Stimulated activated CD4-positive, alpha-beta T cell treated with anti-CD3 and anti-CD28 coated beads, TNF-alpha, amount 100 ng/mL, for 1 hour (primary cell): Measurements from ENCODE around the gene ATP6V0E1.
A peak's percentile ranks its signal among the peaks of the same experiment; 100 is the strongest.
"Not testable (repeated sequence)": the region's sequence is repeated elsewhere in the genome, so short reads cannot be mapped to it uniquely, and the experiment has no call there.

Experiments
- DNase-seq, 3 donors: peaks; one replicate each; pipeline ENCODE4 v3.0.0-alpha.2; 2020; ENCODE audit warnings: low read depth in 3 of 3, low spot score in 1 of 3

Gene ATP6V0E1

DNA sequence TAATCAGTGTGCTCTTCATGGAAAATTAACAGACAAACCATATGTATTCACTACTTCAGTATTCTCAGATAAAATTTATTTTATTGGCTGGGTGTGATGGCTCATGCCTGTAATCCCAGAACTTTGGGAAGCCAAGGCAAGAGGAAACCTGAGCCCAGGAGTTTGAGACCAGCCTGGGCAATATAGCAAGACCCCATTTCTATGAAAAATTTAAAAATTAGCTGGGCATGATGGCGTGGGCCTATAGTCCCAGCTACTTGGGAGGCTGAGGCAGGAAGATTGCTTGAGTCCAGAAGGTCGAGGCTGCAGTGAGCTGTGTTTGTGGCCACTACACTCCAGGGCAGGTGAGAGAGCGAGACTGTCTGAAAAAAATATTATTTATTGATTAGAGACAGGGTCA, 49.2 kb downstream of the ATP6V0E1 start:
- no peak for DNase-seq

DNA sequence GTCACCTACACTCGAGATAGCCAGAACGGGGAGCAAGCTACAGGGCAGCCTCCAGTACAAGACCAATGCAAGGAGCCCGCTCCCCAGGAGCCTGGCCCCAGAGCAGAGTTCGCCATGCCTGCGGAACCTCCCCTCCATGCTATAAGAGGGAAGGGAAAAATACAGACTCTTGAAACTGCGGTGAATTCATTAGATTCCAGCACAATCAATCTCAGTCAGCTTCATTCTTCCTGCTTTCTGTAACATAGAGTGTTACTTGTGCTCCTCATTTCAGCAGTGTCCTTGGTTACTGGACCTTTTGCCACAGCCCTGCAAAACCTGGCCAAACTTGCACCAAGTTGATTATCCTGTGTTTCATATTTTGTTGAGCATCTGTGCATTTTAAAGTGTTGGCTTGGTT, 50.4 kb downstream of the ATP6V0E1 start:
- DNase-seq, result no peak

DNA sequence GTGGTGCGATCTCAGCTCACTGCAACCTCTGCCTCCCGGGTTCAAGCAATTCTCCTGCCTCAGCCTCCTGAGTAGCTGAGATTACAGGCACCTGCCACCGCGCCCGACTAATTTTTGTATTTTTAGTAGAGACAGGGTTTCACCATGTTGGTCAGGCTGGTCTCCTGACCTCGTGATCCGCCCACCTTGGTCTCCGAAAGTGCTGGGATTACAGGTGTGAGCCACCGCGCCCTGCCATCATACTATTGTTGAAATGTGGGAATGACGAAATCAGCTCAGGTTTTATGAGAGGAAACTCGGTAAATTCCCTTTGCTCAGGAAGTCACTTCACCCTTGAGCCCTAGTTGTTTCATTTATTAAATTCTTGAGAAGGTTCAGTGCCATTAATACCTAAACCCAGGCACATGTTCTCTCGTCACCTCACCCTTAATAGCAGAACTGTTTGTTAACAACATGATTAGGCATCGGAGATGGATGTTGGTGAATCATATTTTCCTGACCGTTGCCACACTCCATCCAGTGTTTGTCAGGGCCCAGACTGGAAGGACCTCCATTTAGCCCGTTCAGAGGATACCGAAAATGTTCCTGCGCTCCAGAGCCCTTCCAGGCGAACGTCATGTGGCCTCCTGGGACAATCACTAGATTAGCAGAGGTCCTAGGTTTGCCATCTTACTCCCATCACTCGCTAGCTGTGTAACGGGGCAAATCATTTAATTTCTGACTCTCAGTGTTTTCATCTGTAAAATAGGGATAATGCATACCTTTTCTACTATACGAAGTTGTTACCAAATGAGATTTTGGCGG, 52.5 kb downstream of the ATP6V0E1 start:
- peak in 1 of 3 donors; percentile 6 for DNase-seq

DNA sequence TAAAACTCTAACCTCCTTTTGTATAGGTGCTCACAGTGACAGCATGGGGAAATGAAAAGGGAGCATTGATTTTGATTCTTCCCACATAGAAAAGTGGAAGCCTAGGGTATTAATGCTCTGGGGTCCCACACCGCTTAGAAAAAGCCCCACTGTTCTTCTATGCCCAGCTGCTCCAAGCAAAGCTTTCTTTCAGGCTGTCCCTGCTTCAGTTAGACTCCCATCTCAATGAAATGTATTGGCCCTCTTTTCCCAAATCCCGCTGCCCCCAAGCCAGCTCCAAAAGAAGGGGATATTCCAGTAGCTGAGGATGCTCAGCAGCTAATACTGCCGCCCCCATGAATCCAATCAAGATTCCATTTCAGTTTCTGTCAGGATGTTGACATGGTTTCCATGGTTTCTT, 55.6 kb downstream of the ATP6V0E1 start:
- no peak for DNase-seq

DNA sequence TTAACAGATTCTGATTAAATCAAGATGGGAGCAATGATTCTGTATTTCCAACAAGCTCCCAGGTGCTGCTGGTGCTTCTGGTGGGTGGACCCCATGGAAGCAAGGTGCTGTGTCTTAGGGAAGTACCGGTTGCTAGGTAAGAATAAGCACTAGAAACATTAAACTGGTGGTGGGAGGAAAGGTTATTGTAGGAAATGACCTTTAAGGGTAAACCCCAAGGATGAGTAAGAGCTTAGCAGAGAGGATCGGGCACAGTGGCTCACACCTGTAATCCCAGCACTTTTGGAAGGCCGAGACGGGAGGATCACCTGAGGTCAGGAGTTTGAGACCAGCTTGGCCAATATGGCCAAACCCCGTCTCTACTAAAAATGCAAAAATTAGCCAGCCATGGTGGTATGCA, 56.4 kb downstream of the ATP6V0E1 start:
- no peak for DNase-seq

DNA sequence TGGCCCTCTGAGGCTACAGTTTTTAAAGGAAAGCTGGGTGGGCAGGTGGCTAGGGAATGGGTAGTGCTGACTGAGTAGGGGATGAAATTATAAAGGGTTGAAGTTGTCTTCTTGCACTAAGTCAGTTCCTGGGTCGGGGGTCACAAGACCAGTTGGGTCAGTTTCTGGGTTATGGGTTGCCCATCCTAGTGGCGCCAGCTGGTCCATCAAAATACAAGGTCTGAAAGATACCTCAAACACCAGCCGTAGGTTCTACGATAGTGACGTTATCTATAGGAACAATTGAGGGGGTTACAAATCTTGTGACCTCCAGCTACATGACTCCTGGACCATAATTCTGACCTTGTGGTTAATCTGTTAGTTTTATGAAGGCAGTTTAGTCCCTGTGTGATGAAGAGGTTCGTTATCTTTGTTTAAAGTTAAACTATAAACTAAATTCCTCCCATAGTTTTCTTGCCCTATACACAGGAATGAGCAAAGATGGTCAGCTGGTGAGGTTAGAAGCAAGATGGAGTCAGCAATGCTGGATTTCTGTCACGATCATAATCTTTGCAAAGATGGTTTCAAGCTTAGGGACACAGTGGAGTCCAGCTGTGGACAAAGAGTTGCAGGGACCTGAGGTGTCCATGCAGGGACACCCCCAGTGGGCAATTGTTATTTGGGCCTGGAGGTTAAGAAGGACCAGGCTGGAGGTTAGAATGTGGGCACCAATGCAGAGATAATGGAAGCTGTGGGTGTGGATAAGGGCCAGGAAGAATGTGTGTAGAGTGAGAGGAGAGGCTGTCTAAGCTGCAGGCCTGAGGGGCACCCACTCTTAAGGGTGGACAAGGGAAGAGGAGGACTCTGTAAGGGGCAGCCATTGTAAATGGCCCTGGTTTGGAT, 58.6 kb downstream of the ATP6V0E1 start:
- no peak for DNase-seq

DNA sequence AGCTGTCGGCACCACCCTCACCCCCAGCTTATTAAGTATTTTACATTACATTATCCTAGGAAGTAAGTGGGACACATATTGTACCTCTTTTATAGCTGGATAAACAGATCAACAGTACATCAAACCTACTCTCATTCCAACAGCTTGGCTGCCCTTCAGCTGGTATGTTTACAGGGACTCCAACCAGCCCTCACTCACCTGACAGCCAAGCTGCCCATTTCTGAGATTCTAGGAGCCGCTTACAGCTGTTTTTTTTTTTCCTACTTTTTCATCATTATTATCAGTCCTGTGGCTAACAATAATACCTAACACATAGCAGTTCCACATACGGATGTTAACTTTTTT, 59.2 kb downstream of the ATP6V0E1 start:
- DNase-seq, result no peak

DNA sequence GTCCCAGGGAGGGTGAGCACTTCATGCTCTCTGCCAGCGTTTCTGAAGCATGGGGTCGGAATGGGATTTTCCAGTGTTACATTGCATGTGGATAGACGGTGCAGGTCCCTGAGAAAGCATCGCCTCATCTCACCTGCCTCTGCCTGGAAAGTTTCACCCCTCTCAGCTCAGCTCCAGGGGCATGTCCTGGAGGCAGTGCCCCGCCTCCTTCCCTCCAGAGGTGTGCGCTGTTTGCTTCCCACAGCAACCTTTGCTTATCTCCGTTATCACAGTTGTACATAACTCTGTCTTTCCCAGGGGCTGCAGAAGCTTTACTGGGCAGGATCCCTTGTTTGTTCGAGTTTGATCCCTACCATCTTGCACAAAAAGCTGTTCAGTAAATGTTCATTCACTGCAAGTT, 61.9 kb downstream of the ATP6V0E1 start:
- DNase-seq, result no peak

DNA sequence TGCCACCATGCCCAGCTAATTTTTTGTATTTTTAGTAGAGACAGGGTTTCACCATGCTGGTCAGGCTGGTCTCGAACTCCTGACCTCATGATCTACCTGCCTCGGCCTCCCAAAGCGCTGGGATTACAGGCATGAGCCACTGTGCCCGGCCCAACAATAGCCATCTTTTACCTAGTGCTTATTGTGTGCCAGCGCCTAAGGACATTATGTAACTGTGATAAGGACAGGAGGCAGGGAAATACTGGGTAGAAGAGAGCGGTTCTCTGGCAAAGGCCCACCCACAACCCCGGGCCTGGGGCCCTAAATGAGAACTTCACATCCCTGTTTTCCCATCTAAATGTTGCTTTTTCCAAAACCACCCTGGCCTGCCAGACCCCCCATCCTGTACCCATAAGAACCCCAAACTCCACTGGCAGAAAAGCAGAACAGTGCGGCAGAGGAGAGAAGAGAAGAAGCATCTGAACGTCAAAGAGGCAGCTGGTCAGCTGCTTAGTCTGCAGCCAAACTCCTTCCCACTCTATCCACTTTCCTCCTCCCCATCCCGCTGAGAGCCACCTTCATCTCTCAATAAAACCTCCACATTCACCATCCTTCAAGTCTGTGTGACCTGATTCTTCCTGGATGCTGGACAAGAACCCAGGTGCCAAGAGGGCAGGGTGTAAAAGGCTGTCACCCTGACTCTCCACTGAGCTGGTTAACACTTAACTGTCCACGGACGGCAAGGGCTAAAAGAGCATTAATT, 63.7 kb downstream of the ATP6V0E1 start:
- DNase-seq, result not testable (repeated sequence)

DNA sequence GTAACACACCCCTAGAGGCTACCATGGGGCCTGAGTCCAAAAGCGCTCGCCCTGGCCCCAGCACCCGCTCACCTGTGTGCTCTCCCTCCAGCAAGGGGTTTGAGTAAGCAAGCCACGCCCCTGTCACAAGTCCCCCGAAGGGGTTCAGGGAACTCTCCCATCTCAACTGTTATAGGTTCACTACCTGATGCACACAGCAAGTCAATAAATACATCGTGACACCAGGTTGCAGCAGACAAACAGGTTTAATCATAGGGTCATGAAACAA, 64.2 kb downstream of the ATP6V0E1 start:
- no peak for DNase-seq

DNA sequence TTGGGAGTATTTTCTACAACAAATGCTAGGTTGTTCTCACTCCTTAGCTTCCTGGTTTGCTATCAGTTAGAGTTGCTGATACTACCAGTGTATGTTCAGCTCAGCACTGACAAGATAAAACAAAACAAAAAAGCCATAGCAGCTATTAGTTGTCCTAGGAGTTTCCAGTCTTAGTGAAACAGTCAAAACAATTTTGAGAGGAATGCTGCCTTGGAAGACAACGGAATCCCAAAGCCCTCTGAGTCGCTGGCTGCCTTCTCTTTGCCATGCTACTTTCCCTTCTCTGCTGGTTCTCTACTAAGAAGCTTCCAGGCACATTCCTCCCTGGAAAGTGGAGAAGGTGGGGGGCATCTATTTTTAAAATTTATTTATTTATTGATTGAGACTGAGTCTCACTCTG, 67.2 kb downstream of the ATP6V0E1 start:
- DNase-seq, result no peak

DNA sequence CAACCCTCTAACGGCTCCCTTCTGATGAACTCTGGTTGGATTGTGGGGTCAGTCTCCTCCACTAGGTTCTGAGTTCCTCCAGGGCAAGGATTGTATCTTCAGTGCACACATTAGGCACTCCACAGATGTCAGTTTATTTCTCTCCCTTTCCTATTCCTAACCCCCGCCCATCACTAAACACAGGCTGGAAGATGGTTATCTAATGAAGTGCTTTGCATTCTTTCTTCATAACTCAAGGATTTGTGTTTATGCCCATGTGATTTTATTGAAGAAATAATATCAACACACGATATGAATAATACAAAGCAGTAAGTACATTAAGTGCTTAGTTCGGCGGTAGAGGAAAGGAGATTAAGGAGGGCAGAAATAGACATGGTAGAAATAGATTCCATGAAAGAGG, 68.2 kb downstream of the ATP6V0E1 start:
- DNase-seq, result no peak

DNA sequence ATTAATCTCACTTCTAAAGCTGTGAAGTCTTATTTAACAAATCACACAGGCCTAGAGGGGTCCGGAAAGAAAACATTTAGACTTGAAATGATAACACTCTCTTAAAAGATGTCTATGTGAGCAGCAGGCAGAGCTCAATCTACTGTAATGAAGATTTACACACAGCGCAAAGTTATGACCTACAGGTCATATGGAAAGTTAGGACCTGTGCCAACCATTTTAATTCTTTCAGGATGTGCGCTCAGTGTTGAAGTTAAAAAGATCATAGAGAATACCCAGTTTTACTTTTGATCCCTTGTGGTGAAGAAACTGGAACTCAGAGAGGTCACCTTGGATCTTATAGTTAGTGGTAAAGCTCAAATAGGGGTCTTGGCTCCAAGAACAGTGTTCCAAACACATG, 69.5 kb downstream of the ATP6V0E1 start:
- no peak for DNase-seq

DNA sequence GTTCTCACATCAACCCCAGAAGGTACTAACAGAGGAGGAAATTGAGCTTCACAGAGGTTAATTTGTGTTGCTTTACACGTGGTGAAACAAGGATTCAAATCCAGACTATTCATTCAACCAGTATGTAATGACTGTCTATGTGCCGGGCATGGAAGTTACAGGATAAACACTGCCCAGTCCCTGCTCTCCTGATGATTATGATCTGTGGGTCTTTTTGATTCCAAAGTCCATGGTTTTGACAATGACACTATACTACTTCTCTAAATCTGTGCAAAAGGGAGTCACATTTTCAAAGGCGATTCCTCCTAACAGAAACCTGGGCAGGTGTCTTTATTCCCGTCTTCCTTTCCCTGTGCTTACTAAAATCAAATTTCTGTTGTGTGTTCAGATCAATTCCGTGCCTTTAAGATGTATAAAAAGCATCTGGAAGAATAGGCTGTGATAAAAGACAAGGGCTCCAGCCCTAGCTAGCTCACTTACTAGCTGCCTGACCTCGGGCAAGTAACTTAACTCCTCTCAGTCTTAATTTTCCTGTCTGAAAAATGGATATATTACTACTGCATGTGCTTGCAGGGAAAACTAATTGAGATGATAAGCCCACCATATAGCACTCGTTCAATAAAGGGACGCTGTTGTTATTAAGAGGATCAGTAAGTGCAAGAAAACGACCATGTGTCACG, 71.6 kb downstream of the ATP6V0E1 start:
- DNase-seq, result no peak

DNA sequence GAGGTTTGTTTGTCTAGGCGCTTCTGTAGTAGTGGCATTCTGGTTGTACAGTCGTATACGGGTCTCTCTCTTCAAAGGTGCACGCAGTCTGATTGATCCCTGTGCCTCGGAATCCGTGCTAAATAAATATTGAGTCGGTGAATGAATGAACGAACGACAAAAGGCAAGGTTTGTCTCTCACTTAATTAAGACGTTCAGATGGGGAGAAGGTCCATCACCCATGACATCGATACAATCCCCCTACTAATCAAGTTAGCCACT, 72.1 kb downstream of the ATP6V0E1 start:
- no peak for DNase-seq

DNA sequence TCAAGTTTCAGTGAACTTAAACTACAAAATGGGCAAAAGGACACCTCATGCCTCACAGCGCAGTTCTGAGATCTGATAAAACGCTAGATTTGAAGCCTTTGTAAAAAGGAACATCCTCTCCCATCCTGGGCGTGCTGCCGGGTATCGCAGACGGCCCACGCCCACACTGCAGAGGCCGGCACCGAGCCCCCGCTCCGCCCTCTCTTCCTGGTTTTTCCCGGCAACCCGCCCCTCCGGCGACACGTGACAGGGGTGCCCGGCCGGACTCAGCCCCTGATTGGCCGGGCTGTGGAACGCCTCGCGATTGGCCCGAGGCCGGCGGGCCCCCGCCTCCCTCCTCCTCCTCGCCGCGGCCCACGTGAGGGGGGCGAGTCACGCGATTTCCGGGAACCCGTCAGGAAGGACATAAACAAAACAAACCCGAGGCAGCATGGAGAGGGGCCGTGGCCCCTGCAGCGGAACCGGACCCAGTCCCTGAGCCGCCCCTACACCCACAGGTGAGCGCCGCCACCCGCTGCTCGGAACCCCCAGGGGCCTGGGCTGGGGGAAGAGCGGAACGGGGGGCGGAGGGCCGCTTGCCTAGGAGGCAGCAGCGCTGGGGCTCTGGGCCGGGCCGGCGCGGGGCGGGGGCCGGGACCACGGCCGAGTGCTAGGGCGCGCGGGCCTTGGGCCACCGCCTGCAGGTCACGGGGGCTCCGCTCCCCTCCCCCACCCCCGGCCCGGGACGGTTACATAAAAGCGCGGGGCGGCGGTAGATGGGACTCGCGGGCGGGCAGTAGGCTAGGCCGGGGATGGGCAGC, 72.6 kb downstream of the ATP6V0E1 start, which contains the start of gene CREBRF:
CREBRF (plus strand) TSS at position 370 of the 800 bp plus-strand sequence. CDS start 24,424 bp downstream, outside the sequence.
- DNase-seq, result peak; percentile 93 to 95 (median 93)

DNA sequence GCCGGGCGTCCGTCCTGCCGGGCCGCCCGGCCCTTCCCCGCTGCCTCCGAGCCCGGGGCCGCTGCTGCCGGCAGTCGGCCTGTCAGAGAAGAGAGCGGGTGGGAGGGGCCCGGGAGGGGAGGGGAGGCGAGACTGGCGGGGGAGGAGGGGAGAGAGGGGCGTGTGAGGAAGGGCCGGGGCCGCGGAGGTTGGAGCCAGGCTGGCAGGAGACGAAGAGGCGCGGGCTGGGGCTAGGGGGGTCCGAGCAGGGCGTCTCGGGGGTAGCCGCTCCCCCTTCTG, 73.2 kb downstream of the ATP6V0E1 start:
- peak in 1 of 3 donors; percentile 68 for DNase-seq

DNA sequence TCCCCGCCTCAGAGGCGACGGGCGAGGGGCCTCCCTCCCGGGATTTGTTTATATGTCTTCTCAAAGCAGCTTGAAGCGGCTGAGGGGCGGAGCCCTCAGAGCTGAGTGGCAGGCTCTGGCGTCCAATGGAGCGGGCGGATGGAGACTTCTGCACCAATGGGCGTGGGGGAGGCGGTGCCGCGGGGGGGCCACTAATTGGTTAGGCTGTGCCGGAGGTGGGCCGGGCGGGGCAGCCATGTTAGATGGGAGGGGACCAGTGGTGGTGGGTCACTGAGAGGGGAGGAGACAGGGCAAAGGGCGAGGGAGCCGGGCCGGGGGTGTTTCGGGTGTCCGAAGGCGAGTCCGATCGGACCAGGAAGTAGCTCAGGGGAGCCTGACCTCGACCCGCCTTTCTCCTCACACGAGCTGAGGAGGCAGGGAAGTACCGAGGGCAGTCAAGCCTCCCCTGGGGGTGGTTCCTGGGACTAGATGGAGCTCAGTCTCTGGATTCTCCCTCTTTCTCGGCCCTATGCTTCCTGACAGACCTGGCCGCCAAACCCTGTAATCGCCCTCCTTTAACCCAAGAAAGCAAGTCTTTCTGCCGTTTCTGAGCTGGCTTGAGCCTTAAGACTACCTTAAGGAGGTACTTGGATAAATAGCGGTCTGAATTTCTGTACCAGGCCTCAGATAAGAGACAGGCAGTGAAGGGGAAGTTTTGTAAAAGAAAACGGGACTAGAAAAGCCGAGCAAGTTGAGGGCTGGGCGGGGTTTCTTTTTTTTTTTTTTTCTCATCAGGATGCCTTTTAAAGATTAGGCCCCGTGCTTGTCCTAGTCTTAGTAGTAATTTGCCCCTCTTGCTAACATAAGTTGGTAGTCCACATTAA, 73.7 kb downstream of the ATP6V0E1 start:
- peak; percentile 88 to 98 (median 94) for DNase-seq

DNA sequence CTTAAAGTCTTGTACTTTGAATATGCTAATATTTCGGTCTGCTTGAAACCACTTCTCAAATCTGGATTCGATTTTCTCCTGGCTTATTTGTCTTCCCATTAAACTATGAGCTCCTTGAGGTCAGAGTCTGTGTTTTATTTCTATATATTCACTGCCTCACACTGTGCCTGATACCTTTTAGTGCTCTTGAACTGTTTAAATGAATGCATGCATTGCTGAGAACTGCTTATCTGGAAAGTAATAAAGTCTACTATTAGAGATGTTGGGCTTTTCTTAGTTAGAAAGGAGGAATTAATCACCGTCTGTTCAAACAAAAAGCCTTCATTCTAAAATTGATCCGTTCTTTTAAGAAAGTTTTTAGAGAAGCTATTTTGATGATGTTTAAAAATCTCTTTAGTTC, 78.6 kb downstream of the ATP6V0E1 start:
- no peak for DNase-seq

DNA sequence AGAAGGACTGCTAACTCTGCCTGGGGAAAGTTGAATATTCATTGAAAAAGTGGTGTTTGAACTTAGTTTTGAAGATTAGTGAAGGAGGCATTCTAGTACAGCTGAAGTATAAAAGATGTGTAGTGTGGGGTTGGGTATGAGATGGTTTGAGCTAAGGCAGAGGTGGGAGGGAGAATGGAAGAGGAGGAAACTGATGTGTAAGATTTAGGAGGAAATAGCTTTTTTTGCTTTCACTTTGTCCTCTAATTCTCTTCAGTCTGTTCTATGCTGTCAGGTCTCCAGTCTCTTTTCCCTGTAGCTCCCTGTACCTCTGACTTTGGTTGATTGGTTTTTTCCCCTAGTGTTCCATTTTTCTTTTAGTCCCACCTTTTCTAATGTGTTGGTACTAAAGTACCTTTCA, 81.6 kb downstream of the ATP6V0E1 start:
- DNase-seq, result no peak
